HEK293T (cell line): Measurements from ENCODE around the gene IL1B.

ENCODE experiments used
- CTCF ChIA-PET: fragments of 350-600 bp; formaldehyde crosslinking; extraction: SDS; loops from one replicate; lab custom pipeline; 2021; ENCODE audit warnings: antibody characterized with exemption, inconsistent platforms; lab: Yijun Ruan, JAX
- POLR2A ChIA-PET: fragments of 350-600 bp; formaldehyde crosslinking; extraction: SDS; loops from one replicate; lab custom pipeline; 2020; ENCODE audit warnings: antibody characterized with exemption, inconsistent platforms; lab: Yijun Ruan, JAX
- DNase-seq: peaks from one replicate; pipeline ENCODE4 v3.0.0; 2012; ENCODE audit warnings: mixed read lengths; ENCODE audit errors: extremely low spot score
- ARNT ChIP-seq: fragments of 450-650 bp; IDR thresholded peaks from 2 replicates; pipeline ENCODE4 v1.6.1; 2017; ENCODE audit warnings: mild to moderate bottlenecking
- BHLHE40 ChIP-seq: fragments of 450-650 bp; IDR thresholded peaks from 2 replicates; pipeline ENCODE4 v1.6.1; 2016; ENCODE audit warnings: mild to moderate bottlenecking, moderate library complexity, borderline replicate concordance
- CTBP1 ChIP-seq: fragments of 450-650 bp; IDR thresholded peaks from 2 replicates; pipeline ENCODE4 v1.6.1; 2016; ENCODE audit warnings: borderline replicate concordance
- ELF4 ChIP-seq: fragments of 450-650 bp; IDR thresholded peaks from 2 replicates; pipeline ENCODE4 v1.6.1; 2017; ENCODE audit warnings: antibody characterized with exemption
- FOXA1 ChIP-seq: fragments of 450-650 bp; IDR thresholded peaks from 2 replicates; pipeline ENCODE4 v1.6.1; 2016; ENCODE audit warnings: mild to moderate bottlenecking
- FOXK2 ChIP-seq: fragments of 450-650 bp; IDR thresholded peaks from 2 replicates; pipeline ENCODE4 v1.6.1; 2016; ENCODE audit warnings: mild to moderate bottlenecking
- FOXM1 ChIP-seq: fragments of 450-650 bp; IDR thresholded peaks from 2 replicates; pipeline ENCODE4 v1.6.1; 2017; ENCODE audit warnings: mild to moderate bottlenecking, borderline replicate concordance
- HDGF ChIP-seq: fragments of 450-650 bp; IDR thresholded peaks from 2 replicates; pipeline ENCODE4 v1.6.1; 2017; ENCODE audit warnings: antibody characterized with exemption, borderline replicate concordance
- L3MBTL2 ChIP-seq: fragments of 450-650 bp; conservative IDR thresholded peaks from 2 replicates; pipeline ENCODE4 v1.6.1; 2016; ENCODE audit warnings: mild to moderate bottlenecking
- LEF1 ChIP-seq: fragments of 450-650 bp; IDR thresholded peaks from 2 replicates; pipeline ENCODE4 v1.6.1; 2017; ENCODE audit warnings: mild to moderate bottlenecking, borderline replicate concordance
- NFRKB ChIP-seq: fragments of 450-650 bp; IDR thresholded peaks from 2 replicates; pipeline ENCODE4 v1.6.1; 2016; ENCODE audit warnings: mild to moderate bottlenecking, moderate library complexity
- SP1 ChIP-seq: fragments of 450-650 bp; IDR thresholded peaks from 2 replicates; pipeline ENCODE4 v1.6.1; 2017
- SUZ12 ChIP-seq: fragments of 450-650 bp; IDR thresholded peaks from 2 replicates; pipeline ENCODE4 v1.6.1; 2016; ENCODE audit warnings: mild to moderate bottlenecking
- TARDBP ChIP-seq: fragments of 450-650 bp; IDR thresholded peaks from 2 replicates; pipeline ENCODE4 v1.6.1; 2016
- ZNF384 ChIP-seq: fragments of 450-650 bp; IDR thresholded peaks from 2 replicates; pipeline ENCODE4 v1.6.1; 2016
- TF ChIP-seq, protein P1 (sequence below): fragments of 450-650 bp; IDR thresholded peaks from 2 replicates; pipeline ENCODE4 v1.6.1; 2016

The IL1B gene

GRCh38 chr2:112795774-112796173 lies 40.8 kb downstream of the IL1B start:
- CTCF ChIA-PET = no interaction called here
- TF ChIP-seq L3MBTL2 = no peak
- TF ChIP-seq HDGF = no peak
- TF ChIP-seq ELF4 = no peak
- TF ChIP-seq SUZ12 = no peak
- TF ChIP-seq FOXM1 = no peak
- TF ChIP-seq TARDBP = no peak
- no peak for TF ChIP-seq BHLHE40
- no peak for TF ChIP-seq NFRKB
- no peak for TF ChIP-seq SP1
- TF ChIP-seq FOXA1 = no peak
- no peak for TF ChIP-seq ARNT
- TF ChIP-seq FOXK2 = no peak
- POLR2A ChIA-PET = no interaction called here
- DNase-seq = no peak

DNA sequence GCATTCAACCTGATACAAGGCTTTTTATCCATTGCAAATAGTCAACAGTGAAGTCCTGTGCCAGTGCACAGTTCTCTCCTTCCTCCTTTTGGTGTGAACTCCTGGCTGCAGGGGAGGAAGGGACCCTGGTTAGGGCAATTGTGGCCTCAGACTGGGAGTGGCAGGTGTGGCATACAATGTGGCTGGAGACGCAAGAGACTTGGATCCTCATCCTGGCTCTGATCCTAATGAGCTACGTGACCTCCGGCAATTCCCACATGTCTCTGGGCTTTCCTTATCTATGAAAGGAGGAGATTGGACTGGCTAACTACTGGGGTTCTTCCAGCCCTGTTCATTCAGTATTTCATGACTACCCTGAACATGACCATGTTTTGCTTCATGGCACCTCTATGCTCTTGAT lies 41.7 kb downstream of the IL1B start:
- DNase-seq = no peak
- no peak for TF ChIP-seq FOXA1
- TF ChIP-seq SP1 = no peak
- no peak for TF ChIP-seq ELF4
- TF ChIP-seq FOXM1 = no peak
- no peak for TF ChIP-seq L3MBTL2
- TF ChIP-seq, protein P1, sequence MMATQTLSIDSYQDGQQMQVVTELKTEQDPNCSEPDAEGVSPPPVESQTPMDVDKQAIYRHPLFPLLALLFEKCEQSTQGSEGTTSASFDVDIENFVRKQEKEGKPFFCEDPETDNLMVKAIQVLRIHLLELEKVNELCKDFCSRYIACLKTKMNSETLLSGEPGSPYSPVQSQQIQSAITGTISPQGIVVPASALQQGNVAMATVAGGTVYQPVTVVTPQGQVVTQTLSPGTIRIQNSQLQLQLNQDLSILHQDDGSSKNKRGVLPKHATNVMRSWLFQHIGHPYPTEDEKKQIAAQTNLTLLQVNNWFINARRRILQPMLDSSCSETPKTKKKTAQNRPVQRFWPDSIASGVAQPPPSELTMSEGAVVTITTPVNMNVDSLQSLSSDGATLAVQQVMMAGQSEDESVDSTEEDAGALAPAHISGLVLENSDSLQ = no peak
- TF ChIP-seq TARDBP = no peak
- TF ChIP-seq BHLHE40 = no peak
- TF ChIP-seq CTBP1 = no peak
- TF ChIP-seq ARNT = no peak
- no peak for TF ChIP-seq LEF1
- TF ChIP-seq HDGF = no peak
- no peak for TF ChIP-seq ZNF384
- no peak for TF ChIP-seq NFRKB
- TF ChIP-seq FOXK2 = no peak
- POLR2A ChIA-PET = no interaction called here
- CTCF ChIA-PET = no interaction called here

DNA sequence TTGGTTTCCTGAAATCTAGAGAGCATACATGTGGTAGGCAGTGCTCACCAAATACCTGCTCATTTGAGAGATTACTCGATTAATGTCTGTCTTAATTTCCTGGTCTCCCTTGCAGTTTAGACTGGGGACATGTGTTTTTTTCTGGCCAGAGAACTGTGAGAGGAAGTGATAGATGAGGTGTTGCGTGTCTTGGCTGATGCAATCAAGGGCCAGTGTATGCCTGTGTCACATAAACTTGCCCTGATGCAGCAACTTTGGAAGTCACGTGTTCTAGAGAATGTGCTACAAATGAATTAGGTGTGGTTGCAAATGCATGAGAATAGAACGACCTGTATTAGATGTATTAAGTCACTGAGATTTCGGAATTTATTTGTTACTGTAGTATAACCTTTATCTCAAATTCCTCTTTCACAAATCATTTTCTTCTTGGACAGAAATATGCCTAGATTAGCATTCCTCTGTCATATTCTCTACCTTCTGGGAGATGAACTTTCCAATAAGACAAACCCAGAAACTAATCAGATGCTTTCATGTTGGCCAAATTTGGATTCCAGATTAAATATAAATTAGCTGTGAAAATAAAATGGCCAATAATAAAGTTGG lies 42.3 kb downstream of the IL1B start:
- DNase-seq = no peak
- ChIA-PET CTCF (interaction anchor here (1.1 kb wide), 1 partner anchor 15 kb away, joined by 3 read pairs; no protein-coding TSS in a partner anchor), POLR2A (no interaction called here)

GRCh38 chr2:112793449-112793978 lies 43.1 kb downstream of the IL1B start:
- no peak for DNase-seq
- ChIA-PET POLR2A (no interaction called here), CTCF (interaction anchor here (1.1 kb wide), 1 partner anchor 16 kb away, joined by 3 read pairs; no protein-coding TSS in a partner anchor)
- TF ChIP-seq SUZ12 = no peak

More for the DNA sequence above, 42.3 kb downstream of the IL1B start:
- TF ChIP-seq SP1 (no peak), ZNF384 (no peak), FOXK2 (no peak), FOXM1 (no peak), HDGF (no peak), ARNT (no peak), ELF4 (no peak), NFRKB (no peak)

DNA sequence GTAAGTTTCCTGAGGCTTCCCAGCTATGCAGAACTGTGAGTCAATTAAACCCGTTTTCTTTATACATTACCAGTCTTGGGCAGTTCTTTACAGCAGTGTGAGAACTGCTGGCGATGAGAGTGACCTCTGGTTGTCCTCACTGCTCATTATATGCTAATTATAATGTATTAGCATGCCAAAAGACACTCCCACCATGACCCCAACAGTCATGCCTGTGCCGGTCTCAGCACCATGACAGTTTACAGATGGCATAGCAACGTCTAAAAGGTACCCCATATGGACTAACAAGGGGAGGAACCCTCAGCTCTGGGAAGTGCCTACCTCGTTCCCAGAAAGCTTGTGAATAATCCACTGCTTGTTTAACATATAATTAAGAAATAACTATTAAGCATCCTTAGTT lies 44.2 kb downstream of the IL1B start:
- DNase-seq = no peak
- CTCF ChIA-PET = no interaction called here
- POLR2A ChIA-PET = no interaction called here
- TF ChIP-seq FOXK2 (no peak), L3MBTL2 (no peak), NFRKB (no peak), SUZ12 (no peak), CTBP1 (no peak), TARDBP (no peak), SP1 (no peak), HDGF (no peak), BHLHE40 (no peak), ZNF384 (no peak), FOXM1 (no peak), FOXA1 (no peak), ELF4 (no peak), LEF1 (no peak)
- TF ChIP-seq, protein P1 = no peak

- ChIA-PET POLR2A (no interaction called here), CTCF (no interaction called here)
- no peak for TF ChIP-seq HDGF
- TF ChIP-seq, protein P1 = no peak
- TF ChIP-seq BHLHE40 = no peak
- no peak for TF ChIP-seq FOXA1
- TF ChIP-seq LEF1 = no peak
- no peak for TF ChIP-seq L3MBTL2
- no peak for TF ChIP-seq CTBP1
- TF ChIP-seq ELF4 = no peak
- no peak for TF ChIP-seq FOXM1
- TF ChIP-seq TARDBP = no peak
- TF ChIP-seq ARNT = no peak
- no peak for TF ChIP-seq SP1
- TF ChIP-seq FOXK2 = no peak
- no peak for DNase-seq
Observed at GRCh38 chr2:112791693-112792230, 44.8 kb downstream of the IL1B start.
